ENCODE results near the gene SAMM50.

SAMM50 gene

DNA sequence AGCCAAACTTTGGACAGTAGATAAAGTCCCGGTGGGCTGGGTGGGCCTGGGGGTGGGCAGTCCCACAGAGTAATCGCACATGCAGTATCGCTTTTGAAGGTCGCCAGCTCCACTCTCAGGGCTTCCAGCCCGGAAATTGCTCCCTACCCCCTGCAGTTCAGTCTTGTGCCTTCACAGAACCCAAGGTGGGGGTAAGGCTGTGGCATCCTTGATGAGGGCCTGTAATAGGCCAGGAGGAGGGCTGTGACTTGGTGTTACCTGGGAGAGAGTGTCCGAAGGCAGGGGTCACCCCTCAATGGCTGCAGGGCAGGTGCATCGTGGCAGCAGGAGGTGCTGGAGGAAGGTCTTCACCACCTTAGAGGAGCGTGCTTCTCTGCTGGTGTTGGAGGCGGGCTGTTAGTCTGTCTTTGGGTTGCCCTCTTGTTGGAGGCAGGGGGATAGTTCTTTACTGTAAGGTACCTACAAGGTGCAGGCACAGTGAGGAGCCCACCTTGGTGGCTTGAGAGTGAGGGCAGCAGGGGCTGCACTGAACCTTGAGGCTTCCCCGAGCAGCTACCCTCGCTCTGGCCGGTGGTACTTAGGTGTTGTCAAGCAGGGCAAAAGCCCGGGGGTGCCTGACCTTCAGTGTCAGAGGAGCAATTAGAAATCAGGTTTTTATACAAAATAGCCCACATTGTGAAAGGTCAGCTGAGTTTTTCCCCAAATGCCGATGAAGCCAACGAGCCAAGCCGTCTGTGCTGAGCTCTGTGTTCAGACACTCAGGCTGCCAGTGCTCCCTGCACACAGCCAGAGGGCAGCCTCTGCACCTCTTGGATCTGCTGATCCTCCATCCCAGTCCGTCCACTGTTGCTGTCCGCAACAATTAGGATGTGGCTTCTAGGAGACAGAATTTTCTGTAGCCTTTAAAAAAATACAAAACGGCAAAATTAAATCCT, 21.9 kb downstream of the SAMM50 start:
- DNase-seq (ENCODE audit: low read depth in 2 of 2, low spot score in 1 of 2) = no peak

DNA sequence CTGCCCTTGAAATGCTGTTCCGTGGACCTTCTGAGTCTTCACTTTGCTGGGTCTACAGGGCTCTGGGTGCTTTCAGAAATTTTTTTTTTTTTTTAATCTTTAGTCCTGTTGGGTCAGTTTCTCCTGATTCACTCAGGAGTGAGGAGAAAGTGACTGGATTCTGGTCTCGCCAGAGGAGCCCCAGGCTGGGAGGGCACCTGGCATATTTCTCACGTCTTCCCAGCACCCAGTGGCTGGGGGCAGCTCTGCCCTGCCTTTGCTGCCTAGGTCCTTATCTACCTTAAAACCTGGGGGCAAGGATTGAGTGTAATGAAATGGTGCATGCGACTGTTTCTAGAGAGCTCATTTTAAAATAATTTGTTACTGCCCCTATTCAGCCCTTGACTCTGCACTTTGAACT, 23.3 kb downstream of the SAMM50 start:
- no peak for DNase-seq (ENCODE audit: low read depth in 2 of 2, low spot score in 1 of 2)

DNA sequence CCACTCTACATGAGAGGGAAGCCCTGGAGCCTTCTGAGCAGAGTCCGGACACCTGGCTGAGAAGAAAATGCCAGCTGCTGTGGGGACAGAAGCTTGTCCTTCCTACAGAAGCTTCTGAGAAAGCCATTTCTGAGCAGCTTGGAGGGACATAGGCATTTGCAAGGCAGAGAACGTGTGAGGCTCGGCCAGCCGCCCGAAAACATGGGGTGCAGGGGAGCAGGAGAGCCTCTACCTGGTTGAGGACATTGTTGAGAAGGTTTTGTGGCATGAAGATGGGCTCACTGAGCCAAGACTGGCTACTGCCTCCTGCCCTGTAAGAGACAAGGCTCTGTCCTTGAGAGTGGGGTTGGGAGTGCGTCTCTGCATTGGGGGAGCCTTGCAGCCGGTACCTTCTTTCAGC, 25.3 kb downstream of the SAMM50 start:
- DNase-seq (ENCODE audit: low read depth in 2 of 2, low spot score in 1 of 2) = no peak

GRCh38 chr22:43980996-43981395, 25.8 kb downstream of the SAMM50 start:
- no peak for DNase-seq (ENCODE audit: low read depth in 2 of 2, low spot score in 1 of 2)

DNA sequence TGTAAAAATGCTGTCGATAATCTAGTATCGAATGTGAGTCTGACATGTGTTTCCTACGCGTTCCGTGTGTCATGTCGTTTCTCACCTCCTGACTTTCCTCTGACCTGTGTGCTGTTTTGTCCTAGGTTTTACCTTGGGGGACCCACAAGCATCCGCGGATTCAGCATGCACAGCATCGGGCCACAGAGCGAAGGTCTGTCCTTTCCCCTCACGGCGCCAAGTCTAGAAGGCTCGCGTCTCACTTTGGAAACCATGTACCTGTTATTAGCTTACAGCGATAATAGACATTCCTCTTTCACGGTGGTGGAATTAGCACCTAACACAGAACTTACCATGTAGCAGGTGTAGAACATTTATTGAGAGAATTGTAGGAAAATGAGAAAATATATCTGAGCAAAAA, 28.6 kb downstream of the SAMM50 start:
- no peak for DNase-seq (ENCODE audit: low read depth in 2 of 2, low spot score in 1 of 2)

DNA sequence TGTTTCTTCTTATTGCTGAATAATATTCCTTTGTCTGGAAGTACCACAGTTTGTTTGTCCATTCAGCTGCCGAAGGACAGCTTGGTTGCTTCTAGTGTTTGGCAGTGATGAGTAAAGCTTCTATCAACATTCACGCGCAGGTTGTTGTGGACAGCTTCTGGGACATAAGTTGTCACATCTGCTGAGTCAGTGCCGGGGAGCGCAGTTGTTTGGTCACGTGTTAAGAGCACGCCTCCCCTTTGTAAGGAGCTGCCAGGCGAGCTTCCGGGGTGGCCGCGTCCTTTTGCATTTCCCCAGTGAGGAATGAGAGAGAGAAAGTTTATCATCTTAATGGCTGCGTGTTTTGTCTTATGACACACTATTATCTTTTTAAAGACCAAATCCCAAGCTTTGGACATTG, 30.3 kb downstream of the SAMM50 start:
- no peak for DNase-seq (ENCODE audit: low read depth in 2 of 2, low spot score in 1 of 2)

- DNase-seq (ENCODE audit: low read depth in 2 of 2, low spot score in 1 of 2) = no peak
Observed at GRCh38 chr22:43988116-43988820, 33.0 kb downstream of the SAMM50 start.

- DNase-seq (ENCODE audit: low read depth in 2 of 2, low spot score in 1 of 2) = no peak
Observed at GRCh38 chr22:43988960-43989359, 33.7 kb downstream of the SAMM50 start.

GRCh38 chr22:43990044-43990443, 34.8 kb downstream of the SAMM50 start:
- DNase-seq (ENCODE audit: low read depth in 2 of 2, low spot score in 1 of 2) = no peak

DNA sequence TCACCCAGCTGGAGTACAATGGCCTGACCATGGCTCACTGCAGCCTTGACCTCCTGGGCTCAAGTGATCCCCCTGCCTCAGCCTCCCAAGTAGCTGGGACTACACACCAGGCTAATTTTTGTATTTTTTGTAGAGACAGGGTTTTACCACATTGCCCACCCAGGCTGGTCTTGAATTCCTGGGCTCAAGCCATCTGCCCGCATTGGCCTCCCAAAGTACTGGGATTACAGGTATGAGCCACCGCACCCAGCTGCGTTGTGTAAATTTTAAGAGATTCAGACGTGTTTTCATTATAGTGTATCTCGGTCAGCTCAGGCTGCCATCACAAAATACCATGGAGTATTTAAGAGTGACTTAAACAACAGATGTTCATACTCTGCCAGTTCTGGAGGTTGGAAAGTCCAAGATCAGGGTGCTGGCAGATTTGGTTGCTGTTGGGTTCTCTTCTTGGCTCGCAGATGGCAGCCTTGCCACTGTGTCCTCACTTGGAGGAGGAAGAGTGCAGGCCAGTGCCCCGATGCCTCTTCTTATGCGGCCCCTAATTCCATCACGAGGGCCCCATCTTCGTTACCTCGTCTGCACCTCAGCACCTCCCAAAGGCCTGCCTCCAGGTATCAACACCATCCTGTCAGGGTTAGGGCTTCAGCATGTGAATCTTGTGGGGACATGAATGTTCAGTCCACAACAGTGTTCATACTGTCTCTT, 36.2 kb downstream of the SAMM50 start:
- no peak for DNase-seq (ENCODE audit: low read depth in 2 of 2, low spot score in 1 of 2)

GRCh38 chr22:43992331-43992821, 37.1 kb downstream of the SAMM50 start:
- no peak for DNase-seq (ENCODE audit: low read depth in 2 of 2, low spot score in 1 of 2)

DNA sequence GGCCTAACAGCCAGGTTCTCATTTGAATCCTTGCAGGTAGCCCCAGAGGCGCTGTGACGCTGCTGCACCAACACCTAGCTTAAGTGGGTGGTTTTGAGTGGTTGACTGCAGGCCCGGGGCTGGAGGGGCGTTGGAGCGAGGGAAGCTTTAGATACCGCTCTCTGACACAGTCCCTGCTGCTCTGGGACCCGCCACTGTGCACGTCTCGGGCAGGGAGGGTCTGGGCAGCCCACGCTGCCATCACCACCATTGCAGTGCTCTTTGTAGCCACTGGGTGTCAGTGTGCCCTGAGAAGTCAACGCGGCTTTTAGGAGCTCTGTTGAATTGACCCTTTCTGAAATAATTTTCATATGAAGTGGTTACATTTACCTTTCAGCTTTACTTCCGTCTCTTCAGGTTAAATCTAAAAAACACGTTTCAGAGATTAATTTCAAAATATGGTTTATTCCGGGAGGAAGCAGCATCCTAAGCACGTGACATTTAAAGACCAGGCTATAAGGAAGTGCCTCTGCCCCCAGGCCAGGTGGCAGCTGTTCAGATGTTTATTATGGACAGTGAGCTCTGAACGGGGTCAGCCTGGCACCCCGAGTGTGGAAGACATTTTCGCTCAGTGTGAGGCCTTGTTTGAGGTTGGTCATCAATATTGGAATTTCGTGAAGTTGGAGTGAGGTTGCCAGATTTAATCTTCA, 38.0 kb downstream of the SAMM50 start:
- peak in 1 of 2 donors; percentile 17 for DNase-seq (ENCODE audit: low read depth in 2 of 2, low spot score in 1 of 2)

DNA sequence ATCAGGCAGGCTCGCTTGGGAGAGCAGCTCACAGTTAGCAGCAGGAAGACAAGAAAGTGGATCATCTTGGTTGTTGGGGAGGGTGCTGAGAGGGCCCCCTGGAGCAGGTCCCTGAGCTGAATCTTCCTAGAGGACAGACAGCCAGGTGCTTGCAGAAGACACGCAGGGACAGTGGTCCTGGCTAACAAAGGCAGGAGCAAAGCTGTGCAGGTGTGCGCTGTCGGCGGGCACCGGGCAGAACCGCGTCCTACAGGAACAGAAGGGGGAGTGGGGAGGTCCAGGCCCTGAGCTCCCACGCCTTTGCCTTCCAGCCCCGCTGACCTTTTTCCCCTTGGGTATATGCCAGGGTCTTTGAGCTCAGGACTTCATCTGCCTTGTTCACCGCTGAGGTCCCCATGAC, 38.8 kb downstream of the SAMM50 start:
- DNase-seq (ENCODE audit: low read depth in 2 of 2, low spot score in 1 of 2) = no peak

DNA sequence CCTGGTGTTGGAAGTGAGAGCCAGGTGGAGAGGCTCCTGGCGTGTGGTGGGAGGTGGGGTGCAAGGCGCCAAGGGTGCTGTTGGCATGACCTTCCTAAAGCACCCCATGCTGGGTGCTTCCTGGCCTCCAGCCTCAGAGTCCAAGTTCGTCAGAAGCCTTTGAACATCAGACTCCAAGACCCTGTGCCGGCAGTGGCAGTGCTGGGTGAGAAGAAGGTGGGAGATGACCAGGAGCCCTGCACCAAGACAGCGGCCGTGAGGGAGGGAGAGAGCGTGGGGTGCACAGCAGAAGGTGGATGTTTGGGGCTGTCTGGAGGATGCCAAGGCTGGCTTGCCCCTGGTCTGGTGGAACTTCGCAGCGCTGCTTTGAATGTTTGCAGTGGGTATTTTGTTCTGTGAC, 39.2 kb downstream of the SAMM50 start:
- no peak for DNase-seq (ENCODE audit: low read depth in 2 of 2, low spot score in 1 of 2)

- DNase-seq (ENCODE audit: low read depth in 2 of 2, low spot score in 1 of 2) = no peak
Observed at GRCh38 chr22:43995057-43995685, 39.9 kb downstream of the SAMM50 start.

DNA sequence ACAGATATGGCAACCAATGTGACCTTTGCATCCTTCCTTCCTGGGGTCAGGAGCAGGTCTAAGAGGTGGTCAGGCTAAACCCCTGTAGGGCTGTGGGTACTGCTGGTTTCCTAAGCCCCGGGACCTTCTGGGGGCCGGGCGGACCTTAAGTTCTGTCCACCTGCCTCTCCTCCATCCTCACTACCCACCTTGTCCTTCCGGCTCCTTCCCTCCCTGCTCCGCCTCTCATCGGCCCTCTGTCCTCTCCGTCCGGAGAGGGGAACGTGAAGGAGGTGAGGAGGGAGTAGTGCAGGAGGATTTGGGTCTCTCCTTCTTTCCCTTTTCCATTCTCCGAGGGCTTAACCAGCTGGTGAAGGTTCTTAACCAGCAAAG, 40.5 kb downstream of the SAMM50 start:
- DNase-seq (ENCODE audit: low read depth in 2 of 2, low spot score in 1 of 2) = no peak

- DNase-seq (ENCODE audit: low read depth in 2 of 2, low spot score in 1 of 2) = peak; percentile 17 to 46
Observed at GRCh38 chr22:43996170-43996980, 41.1 kb downstream of the SAMM50 start.

DNA sequence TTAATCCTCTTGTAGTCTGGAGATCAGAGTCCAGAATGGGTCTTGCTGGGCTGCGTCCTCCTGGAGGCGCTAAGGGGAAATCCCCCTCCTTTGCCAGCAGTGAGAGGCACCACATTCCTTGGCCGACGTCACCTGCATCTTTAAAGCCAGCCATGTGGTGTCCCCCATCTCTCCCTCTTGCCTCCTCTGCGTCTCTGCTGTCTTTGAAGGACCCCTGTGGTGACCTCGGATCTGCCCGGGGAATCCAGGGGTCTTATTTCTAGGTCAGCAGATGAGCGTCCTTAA, 41.7 kb downstream of the SAMM50 start:
- no peak for DNase-seq (ENCODE audit: low read depth in 2 of 2, low spot score in 1 of 2)

DNA sequence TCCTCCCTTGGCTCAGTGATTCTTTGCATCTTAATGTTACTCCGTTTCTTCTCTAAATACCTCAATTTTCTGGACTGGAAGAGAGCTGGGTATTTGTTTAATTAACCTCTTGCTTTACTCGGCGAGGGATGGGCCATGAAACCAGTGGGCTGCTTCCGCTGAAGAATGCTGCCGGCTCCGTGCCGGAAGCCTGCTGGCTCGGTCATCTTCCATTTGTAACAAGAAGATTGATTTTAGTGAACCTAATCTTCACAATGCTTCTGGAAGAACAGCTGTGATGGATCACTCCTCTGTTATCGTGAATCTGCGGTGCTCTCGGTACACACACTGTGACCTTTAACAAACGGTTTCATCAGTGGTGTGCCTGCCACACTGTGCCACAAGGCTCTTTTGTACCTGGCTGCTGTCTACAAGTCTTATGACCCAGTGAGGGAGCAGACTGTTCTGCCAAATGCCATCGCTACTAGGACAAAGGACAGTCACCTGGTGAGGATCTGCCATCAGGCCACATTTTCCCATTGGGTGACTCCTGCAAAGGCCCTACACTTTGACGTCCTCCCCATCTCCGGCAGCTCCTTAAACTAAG, 43.5 kb downstream of the SAMM50 start:
- DNase-seq (ENCODE audit: low read depth in 2 of 2, low spot score in 1 of 2) = no peak

DNA sequence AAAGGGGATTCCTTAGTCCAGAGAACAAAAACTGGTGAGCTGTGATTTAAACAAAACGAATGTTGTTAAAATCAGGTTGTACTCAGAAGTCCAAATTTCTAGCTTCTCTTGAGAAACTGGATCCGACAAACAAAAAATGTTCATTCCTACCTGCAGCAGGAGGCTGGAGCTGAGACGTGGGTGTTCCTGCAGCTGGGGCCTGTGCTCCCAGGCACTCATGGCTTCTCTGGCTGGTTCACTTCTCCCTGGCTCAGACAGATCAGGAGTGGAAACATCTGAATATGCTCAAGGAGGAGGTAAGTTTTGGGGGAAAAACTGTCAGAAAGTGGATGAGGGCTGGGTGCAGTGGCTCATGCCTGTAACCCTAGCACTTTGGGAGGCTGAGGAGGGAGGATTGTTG, 44.1 kb downstream of the SAMM50 start:
- no peak for DNase-seq (ENCODE audit: low read depth in 2 of 2, low spot score in 1 of 2)
